Mesothelial cell of epicardium (in vitro differentiated cells): Measurements from ENCODE around the gene NSDHL. TPM values are rescaled to one million over a fixed set of nuclear protein-coding genes. Genes with fewer than 3 reads are reported as not detected.

Experiments used
- DNase-seq, 2 experiments: peaks; one replicate each; pipeline ENCODE4 v3.0.0; 2021; ENCODE audit warnings: low spot score in 2 of 2; ENCODE audit not compliant: unreplicated experiment in 2 of 2
- H3K27ac Mint-ChIP-seq: 2 replicates; pipeline ENCODE4 v1.8.0; 2021; ENCODE audit warnings: mixed read lengths
- H3K27me3 Mint-ChIP-seq: 2 replicates; pipeline ENCODE4 v1.8.0; 2021; ENCODE audit warnings: low read depth, mixed read lengths
- H3K36me3 Mint-ChIP-seq: 2 replicates; pipeline ENCODE4 v1.8.0; 2021; ENCODE audit warnings: mixed read lengths
- H3K4me1 Mint-ChIP-seq: 2 replicates; pipeline ENCODE4 v1.8.0; 2021; ENCODE audit warnings: mixed read lengths
- H3K4me3 Mint-ChIP-seq: 2 replicates; pipeline ENCODE4 v1.8.0; 2021; ENCODE audit warnings: mild to moderate bottlenecking, moderate library complexity, mixed read lengths
- H3K9me3 Mint-ChIP-seq: 2 replicates; pipeline ENCODE4 v1.8.0; 2021; ENCODE audit warnings: mixed read lengths
- total RNA-seq: library from RNA; stranded (reverse); gene quantifications from 3 replicates; pipeline ENCODE4 v1.2.1, GENCODE V29; 2021
- TF ChIP-seq, protein P1 (sequence below): fragments of 200-600 bp; sonication (generic); IDR thresholded peaks from one replicate; pipeline ENCODE4 v1.5.0; 2021; ENCODE audit warnings: antibody characterized with exemption; ENCODE audit not compliant: unreplicated experiment

The NSDHL gene
- total RNA-seq, 1 donor from 2014 or later = 21.0 TPM

DNA sequence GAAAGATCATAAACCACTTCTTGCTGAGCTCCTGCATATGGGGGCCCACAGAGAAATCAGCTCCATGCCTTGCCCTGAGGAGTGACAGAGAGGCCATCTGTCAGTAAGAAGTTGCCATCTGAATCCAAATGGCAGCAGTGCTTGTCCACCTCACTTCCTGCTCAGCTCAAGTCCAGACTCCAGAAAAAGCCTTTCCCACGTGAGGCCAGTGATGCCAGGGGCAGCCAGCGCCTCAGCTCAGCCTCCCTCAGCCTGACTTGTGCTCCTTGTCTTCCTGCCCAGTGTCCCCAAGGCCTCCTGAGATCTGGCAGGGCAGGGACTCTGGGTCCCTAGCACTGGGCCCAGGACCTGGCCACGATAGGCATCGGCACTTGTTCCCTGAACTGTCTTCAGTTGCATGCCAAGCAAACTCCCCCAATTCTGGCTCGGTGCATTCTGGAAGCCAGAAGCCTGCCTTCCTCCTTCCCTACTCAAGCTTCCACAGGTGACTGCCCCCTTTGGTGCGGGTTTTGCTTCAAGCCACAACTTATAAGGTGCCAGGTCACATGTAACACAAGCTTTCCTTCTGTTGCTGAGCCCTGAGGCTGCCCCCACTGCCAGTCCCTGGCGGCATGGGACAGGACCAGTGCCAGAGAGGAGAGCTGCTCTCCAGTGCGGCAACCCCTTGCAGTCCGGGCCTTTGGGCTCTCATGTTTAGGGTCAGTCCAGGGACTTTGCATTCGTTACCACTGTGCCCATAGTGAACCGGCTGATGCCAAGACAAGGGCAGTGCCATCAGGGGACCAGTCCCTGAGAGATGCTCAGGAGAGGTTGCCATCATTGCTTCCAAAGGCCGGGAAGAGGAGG is 69.2 kb downstream of the NSDHL start:
- Mint-ChIP-seq H3K9me3 (peaks cover 16% of the 10 kb centered on the region), H3K27me3 (no peaks in the 10 kb centered on the region), H3K4me3 (no peak overlapping the region)

DNA sequence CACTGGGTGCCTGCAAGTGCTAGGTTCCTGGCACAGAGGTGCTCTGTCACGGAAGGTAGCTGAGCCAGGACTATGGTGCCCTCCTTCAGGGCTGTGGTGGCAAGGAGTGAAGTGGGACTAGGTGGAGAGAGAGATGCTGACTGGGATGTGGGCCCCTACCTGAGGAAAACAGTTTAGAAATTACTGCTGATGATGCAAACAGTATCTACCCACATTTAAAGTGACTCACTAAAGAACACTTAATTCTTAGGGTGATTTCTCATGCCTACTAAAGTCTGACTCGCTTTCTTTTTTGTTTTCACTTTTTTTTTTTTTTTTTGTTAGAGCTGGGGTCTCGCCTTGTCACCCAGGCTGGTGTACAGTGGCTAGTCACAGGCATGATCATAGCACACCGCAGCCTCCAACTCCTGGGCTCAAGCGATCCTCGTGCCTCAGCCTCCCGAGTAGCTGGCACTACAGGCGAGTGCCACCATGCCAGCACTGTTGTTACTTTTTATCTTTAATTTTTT is 70.1 kb downstream of the NSDHL start:
- H3K27me3 Mint-ChIP-seq = no peaks in the 10 kb centered on the region
- peaks cover 26% of the 10 kb centered on the region for H3K4me1 Mint-ChIP-seq
- TF ChIP-seq, protein P1, sequence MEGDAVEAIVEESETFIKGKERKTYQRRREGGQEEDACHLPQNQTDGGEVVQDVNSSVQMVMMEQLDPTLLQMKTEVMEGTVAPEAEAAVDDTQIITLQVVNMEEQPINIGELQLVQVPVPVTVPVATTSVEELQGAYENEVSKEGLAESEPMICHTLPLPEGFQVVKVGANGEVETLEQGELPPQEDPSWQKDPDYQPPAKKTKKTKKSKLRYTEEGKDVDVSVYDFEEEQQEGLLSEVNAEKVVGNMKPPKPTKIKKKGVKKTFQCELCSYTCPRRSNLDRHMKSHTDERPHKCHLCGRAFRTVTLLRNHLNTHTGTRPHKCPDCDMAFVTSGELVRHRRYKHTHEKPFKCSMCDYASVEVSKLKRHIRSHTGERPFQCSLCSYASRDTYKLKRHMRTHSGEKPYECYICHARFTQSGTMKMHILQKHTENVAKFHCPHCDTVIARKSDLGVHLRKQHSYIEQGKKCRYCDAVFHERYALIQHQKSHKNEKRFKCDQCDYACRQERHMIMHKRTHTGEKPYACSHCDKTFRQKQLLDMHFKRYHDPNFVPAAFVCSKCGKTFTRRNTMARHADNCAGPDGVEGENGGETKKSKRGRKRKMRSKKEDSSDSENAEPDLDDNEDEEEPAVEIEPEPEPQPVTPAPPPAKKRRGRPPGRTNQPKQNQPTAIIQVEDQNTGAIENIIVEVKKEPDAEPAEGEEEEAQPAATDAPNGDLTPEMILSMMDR = no peak
- H3K36me3 Mint-ChIP-seq = no peaks in the 10 kb centered on the region
- DNase-seq = no peak
- H3K4me3 Mint-ChIP-seq = no peak overlapping the region
- peaks cover 16% of the 10 kb centered on the region for H3K9me3 Mint-ChIP-seq
- no peak overlapping the region for H3K27ac Mint-ChIP-seq

More for the DNA sequence above, 69.2 kb downstream of the NSDHL start:
- H3K27ac Mint-ChIP-seq = peak overlapping the region; percentile 30
- TF ChIP-seq, protein P1 = no peak
- H3K4me1 Mint-ChIP-seq = peaks cover 27% of the 10 kb centered on the region
- H3K36me3 Mint-ChIP-seq = no peaks in the 10 kb centered on the region
- DNase-seq = no peak

DNA sequence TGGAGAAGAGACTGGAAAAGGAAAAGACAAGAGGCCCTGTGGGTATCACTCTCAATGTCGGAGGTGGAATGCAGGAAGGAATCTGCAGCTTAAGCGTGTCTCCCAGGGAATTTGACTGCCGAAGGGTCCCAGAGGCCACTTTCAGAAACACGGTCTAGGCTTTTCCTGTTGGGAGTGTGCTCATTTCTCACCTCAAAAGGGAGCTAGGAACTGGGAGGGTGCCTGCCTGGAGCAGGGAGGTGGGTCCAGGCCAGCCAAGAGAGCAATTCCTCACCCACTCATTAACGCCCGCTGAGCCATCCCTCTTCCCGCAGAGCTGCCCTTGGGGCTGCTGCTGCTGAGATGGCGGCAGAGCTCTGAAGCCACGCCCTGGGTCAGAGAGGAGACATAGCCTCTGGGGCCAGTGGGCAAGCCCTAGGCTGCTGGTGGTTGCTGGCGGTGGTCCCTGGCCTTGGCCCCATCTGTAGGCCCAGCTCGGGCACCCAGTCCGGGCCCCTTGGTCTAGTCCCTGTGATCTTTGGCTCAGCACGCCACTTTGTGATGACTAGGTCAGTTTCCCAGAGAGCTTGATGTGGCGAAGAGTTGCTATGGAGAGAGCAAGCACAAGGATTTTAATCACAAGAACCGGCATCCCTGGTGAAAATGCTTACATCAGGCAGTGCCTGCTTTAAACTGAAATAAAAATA is 71.1 kb downstream of the NSDHL start:
- no peaks in the 10 kb centered on the region for H3K36me3 Mint-ChIP-seq
- TF ChIP-seq, protein P1 = no peak
- peak overlapping the region; percentile 67 for H3K27ac Mint-ChIP-seq
- peaks cover 23% of the 10 kb centered on the region for H3K4me1 Mint-ChIP-seq
- no peak overlapping the region for H3K4me3 Mint-ChIP-seq
- H3K9me3 Mint-ChIP-seq = peaks cover 7% of the 10 kb centered on the region
- no peak for DNase-seq
- no peaks in the 10 kb centered on the region for H3K27me3 Mint-ChIP-seq

- peaks cover 28% of the 10 kb centered on the region for H3K4me1 Mint-ChIP-seq
- peaks cover 7% of the 10 kb centered on the region for H3K9me3 Mint-ChIP-seq
- H3K4me3 Mint-ChIP-seq = no peak overlapping the region
- H3K36me3 Mint-ChIP-seq = no peaks in the 10 kb centered on the region
- TF ChIP-seq, protein P1 = no peak
- no peak for DNase-seq
- no peaks in the 10 kb centered on the region for H3K27me3 Mint-ChIP-seq
- H3K27ac Mint-ChIP-seq = no peak overlapping the region
These were observed 71.6 kb downstream of the NSDHL start for GRCh38 chrX:152902502-152902820.

DNA sequence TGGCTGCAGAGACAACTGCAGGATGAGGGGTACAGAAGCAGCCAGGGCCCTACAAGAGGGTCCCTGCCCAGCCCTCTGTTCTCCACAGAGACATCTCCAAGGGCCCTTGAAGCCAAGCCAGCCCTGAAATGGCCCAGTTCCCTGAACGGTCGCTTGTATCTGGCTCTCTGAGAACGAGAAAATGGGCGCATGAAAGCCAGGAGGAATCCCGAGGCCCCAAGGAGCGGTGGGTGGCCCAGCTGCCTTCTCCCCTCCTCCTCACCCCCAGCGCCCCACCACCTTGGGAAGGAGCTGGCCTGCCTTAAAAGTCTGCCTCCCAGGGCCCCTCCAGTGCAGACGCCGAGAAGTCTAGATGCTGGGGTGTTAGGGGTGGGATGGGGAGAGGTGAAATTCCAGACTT is 72.7 kb downstream of the NSDHL start:
- no peak for DNase-seq
- Mint-ChIP-seq H3K9me3 (peaks cover 7% of the 10 kb centered on the region), H3K36me3 (no peaks in the 10 kb centered on the region), H3K27me3 (no peaks in the 10 kb centered on the region), H3K27ac (no peak overlapping the region), H3K4me3 (no peak overlapping the region), H3K4me1 (peaks cover 29% of the 10 kb centered on the region)
- TF ChIP-seq, protein P1 = no peak
